ENCODE results near the gene MADCAM1. TPM values are rescaled to one million over a fixed set of nuclear protein-coding genes. Genes with fewer than 3 reads are reported as not detected.
A peak's percentile ranks its signal among the peaks of the same experiment; 100 is the strongest.

MADCAM1 gene
- total and polyA plus RNA-seq, 2 donors from 2014 or later = 0.50 to 0.77 TPM

DNA sequence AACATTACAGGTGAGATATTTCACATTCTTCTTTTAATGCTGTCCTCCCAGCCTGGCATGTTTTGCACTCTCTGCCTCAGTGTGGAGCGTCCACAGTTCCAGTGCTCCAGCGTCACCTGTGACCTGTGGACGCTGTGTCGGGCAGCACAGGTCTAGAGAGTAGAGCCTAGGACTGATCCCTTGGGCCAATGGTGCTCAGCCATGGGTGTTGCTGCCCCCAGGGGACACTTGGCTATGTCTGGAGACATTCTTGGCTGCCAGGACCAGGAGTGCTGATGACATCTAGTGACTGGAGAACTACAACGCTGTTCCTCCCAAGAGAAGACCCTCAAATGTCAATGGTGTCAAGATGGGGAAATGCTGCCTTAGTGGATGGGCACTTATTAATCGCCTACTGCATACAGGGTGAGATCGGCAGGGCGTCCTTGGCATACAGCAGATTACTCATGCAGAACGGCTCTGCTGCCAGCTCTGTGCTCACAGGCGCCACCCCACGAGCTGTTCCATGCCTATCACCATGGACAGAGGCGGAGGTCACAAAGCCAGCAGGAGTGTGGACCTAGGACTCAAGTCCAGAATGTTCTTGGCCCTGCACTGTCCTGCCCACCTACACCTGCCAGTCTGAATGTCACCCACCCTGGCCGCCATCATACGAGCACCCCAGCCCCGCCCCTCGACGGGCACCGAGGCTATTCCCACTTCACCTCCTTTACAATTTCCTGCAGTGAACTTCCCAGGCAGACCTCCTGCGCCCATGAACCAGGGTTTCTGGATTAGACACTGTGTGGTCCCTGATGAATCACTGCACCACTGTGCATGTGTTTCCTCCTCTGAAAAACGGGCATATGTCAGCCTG is 13.9 kb upstream of the MADCAM1 start:
- FAIRE-seq (no peak), DNase-seq (no peak)
- Histone ChIP-seq H3K27ac (ENCODE audit: low read depth in 2 of 2, low read length in 2 of 2) (no peak overlapping the region), H3K27me3 (ENCODE audit: control insufficient read depth, insufficient read depth, low read length) (no peaks in the 10 kb centered on the region), H3K9ac (ENCODE audit: low read length in 3 of 3) (no peak overlapping the region), H3K4me1 (ENCODE audit: control insufficient read depth in 2 of 3, insufficient read depth in 2 of 3, low read depth in 1 of 3, low read length in 3 of 3) (peaks cover 0 to 3% (median 0%) of the 10 kb centered on the region in 3 donors), H3K4me3 (ENCODE audit: low read length in 3 of 3) (no peak overlapping the region), H3K9me3 (ENCODE audit: control insufficient read depth in 2 of 3, insufficient read depth in 1 of 3, low read length in 3 of 3) (no peaks in the 10 kb centered on the region), H3K36me3 (ENCODE audit: control insufficient read depth in 2 of 3, insufficient read depth in 3 of 3, low read length in 3 of 3) (no peaks in the 10 kb centered on the region)
- intact Hi-C loops (cut with DNase I) = no loop called here
- TF ChIP-seq, protein P1, sequence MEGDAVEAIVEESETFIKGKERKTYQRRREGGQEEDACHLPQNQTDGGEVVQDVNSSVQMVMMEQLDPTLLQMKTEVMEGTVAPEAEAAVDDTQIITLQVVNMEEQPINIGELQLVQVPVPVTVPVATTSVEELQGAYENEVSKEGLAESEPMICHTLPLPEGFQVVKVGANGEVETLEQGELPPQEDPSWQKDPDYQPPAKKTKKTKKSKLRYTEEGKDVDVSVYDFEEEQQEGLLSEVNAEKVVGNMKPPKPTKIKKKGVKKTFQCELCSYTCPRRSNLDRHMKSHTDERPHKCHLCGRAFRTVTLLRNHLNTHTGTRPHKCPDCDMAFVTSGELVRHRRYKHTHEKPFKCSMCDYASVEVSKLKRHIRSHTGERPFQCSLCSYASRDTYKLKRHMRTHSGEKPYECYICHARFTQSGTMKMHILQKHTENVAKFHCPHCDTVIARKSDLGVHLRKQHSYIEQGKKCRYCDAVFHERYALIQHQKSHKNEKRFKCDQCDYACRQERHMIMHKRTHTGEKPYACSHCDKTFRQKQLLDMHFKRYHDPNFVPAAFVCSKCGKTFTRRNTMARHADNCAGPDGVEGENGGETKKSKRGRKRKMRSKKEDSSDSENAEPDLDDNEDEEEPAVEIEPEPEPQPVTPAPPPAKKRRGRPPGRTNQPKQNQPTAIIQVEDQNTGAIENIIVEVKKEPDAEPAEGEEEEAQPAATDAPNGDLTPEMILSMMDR (IDR thresholded peaks at IDR 0.05; ENCODE audit: borderline replicate concordance, extremely low read depth, insufficient read depth) = no peak

DNA sequence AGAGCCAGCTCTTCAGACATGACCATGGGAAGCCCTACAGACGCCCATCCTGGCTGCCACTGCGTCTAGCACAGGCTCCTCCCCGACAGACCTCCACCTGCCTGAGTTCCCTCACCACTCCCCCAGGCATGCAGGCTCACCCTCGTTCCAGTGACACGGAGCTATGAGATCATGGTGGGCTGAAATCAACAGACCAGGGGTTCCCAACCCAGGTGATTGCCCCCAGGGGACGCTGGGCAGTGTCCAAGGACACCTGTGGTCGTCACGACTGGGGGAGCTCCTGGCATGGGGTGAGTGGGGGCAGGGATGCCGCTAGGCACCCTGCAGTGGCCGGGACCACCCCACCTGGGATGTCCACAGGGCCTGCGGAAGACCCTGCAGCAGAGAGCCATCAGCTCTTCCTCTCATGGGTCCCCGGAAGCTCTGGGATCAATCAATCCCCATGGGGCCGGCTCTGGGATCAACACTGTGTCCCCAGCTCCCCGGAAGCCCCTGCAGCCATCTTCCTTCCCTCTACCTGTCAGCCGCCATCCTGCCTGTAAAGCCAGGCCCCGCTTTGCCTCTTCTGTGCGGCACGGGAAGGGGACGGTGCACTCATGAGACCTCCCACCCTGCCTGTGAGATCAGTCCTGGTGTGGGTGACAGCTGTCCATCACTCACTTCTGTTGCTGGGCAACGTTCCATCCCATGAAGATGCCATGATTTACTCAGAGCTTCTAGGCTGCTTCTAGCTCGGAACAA is 12.8 kb upstream of the MADCAM1 start:
- FAIRE-seq (no peak), DNase-seq (no peak)
- H3K27ac ChIP-seq (ENCODE audit: low read depth in 2 of 2, low read length in 2 of 2) = no peak overlapping the region
- no peaks in the 10 kb centered on the region for H3K36me3 ChIP-seq (ENCODE audit: control insufficient read depth in 2 of 3, insufficient read depth in 3 of 3, low read length in 3 of 3)
- no peak overlapping the region for H3K4me3 ChIP-seq (ENCODE audit: low read length in 3 of 3)
- H3K4me1 ChIP-seq (ENCODE audit: control insufficient read depth in 2 of 3, insufficient read depth in 2 of 3, low read depth in 1 of 3, low read length in 3 of 3) = peaks cover 0 to 3% (median 0%) of the 10 kb centered on the region in 3 donors
- H3K27me3 ChIP-seq (ENCODE audit: control insufficient read depth, insufficient read depth, low read length) = no peaks in the 10 kb centered on the region
- no peak overlapping the region for H3K9ac ChIP-seq (ENCODE audit: low read length in 3 of 3)
- no peaks in the 10 kb centered on the region for H3K9me3 ChIP-seq (ENCODE audit: control insufficient read depth in 2 of 3, insufficient read depth in 1 of 3, low read length in 3 of 3)
- intact Hi-C loops (cut with DNase I) = no loop called here
- TF ChIP-seq, protein P1 (IDR thresholded peaks at IDR 0.05; ENCODE audit: borderline replicate concordance, extremely low read depth, insufficient read depth) = no peak

DNA sequence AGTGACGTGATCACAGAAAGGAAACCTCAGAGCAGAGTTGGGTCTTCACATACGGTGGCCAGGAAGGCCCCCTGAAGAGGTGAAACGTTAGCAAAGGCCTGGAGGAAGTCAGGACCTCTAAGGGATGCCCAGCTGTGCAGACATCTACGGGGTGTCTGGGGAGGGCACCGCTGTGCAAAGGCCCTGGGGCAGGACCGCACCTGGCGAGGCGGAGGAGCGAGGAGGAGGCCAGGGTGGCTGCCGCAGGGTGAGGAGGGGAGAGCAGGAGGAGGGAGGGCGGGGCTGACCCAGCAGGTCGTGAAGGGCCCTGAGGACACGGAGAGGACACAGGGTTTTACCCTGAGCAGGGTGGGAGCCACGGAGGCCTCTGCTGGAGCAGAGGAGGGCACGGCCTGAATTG is 11.8 kb upstream of the MADCAM1 start:
- TF ChIP-seq, protein P1 (IDR thresholded peaks at IDR 0.05; ENCODE audit: borderline replicate concordance, extremely low read depth, insufficient read depth) = no peak
- H3K4me1 ChIP-seq (ENCODE audit: control insufficient read depth in 2 of 3, insufficient read depth in 2 of 3, low read depth in 1 of 3, low read length in 3 of 3) = peaks cover 0 to 5% (median 1%) of the 10 kb centered on the region in 3 donors
- DNase-seq (peak in 1 of 5 donors; percentile 55), FAIRE-seq (no peak)
- H3K9me3 ChIP-seq (ENCODE audit: control insufficient read depth in 2 of 3, insufficient read depth in 1 of 3, low read length in 3 of 3) = no peaks in the 10 kb centered on the region
- no peak overlapping the region for H3K27ac ChIP-seq (ENCODE audit: low read depth in 2 of 2, low read length in 2 of 2)
- no peak overlapping the region for H3K4me3 ChIP-seq (ENCODE audit: low read length in 3 of 3)
- no peaks in the 10 kb centered on the region for H3K36me3 ChIP-seq (ENCODE audit: control insufficient read depth in 2 of 3, insufficient read depth in 3 of 3, low read length in 3 of 3)
- intact Hi-C loops (cut with DNase I) = no loop called here
- H3K9ac ChIP-seq (ENCODE audit: low read length in 3 of 3) = no peak overlapping the region
- H3K27me3 ChIP-seq (ENCODE audit: control insufficient read depth, insufficient read depth, low read length) = no peaks in the 10 kb centered on the region

Data from kidney (tissue), 14 donors.